ENCODE measurements around the gene ELMOD3.
"Not testable (repeated sequence)": the region's sequence is repeated elsewhere in the genome, so short reads cannot be mapped to it uniquely, and the experiment has no call there.

The ELMOD3 gene

DNA sequence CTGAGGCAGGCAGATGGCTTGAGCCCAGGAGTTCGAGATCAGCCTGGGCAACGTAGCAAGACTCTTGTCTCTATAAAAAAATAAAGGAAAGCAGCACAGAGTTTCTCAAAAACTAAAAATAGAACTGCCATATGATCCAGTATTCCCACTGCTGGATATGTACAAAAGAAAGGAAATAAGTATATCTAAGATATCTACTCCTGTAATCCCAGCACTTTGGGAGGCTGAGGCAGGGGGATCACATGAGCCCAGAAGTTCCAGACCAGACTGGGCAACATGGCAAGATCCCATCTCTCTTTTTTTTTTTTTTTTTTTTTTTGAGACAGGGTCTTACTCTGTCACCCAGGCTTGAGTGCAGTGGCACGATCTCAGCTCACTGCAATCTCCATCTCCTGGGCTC, 24.9 kb upstream of the ELMOD3 start:
- not testable (repeated sequence) for DNase-seq

DNA sequence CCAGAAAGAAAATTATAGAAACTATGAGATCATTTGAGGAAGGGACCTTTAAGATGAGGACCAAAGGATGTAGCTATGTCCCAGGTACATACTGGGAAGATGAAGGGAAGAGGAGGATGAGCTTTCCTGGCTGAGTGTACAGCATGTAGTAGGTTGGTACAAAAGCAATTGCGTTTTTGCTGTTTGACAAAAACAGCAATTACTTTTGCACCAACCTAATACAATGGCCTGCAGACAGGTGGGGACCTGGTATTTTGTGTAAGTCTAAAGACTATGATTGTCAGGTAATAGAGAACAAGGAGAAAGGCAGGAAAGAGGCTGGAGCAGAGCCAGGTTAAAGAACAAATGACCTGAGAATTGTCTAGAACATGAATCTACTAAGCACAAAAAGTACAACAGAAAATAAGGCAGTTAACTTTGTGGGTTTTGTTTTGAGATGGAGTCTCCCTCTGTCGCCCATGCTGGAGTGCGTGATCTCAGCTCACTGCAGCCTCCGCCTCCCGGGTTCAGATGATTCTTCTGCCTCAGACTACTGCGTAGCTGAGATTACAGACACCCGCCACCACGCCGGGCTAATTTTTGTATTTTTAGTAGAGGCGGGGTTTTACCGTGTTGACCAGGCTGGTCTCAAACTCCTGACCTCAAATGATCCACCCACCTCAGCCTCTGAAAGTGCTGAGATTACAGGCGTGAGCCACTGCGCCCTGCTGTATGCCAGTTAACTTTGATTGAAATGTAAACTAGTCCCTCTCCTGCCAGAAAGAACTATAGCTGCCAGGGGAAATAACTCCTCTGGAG, 23.5 kb upstream of the ELMOD3 start:
- DNase-seq, result no peak

DNA sequence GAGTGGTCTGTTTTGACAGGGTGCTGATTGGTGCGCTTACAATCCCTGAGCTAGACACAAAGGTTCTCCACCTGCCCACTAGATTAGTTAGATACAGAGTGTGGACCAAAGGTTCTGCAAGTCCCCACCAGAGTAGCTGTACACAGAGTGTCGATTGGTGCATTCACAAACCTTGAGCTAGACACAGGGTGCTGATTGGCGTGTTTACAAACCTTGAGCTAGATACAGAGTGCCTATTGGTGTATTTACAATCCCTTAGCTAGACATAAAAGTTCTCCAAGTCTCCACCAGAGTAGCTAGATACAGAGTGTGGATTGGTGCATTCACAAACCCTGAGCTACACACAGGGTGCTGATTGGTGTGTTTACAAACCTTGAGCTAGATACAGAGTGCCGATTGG, 20.7 kb upstream of the ELMOD3 start:
- not testable (repeated sequence) for DNase-seq

DNA sequence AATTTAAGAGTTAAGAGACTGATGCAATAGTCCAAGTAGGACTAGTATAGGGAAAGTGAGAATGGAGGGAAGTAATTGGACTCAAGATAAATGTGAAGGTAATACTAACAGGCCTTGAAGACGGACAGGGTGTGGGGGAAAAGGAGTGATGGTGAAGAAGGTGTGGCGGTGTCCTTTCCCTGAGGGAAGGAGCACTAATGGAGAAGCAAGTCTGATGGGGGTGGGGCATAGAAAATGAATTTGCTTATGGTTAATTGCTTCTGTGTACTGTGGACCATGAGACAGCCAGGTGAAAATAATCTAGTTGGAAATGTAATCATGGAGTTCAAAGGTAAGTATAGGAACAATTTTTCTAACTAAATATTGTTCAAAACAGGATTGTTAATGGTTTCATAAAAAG, 19.6 kb upstream of the ELMOD3 start:
- no peak for DNase-seq

DNA sequence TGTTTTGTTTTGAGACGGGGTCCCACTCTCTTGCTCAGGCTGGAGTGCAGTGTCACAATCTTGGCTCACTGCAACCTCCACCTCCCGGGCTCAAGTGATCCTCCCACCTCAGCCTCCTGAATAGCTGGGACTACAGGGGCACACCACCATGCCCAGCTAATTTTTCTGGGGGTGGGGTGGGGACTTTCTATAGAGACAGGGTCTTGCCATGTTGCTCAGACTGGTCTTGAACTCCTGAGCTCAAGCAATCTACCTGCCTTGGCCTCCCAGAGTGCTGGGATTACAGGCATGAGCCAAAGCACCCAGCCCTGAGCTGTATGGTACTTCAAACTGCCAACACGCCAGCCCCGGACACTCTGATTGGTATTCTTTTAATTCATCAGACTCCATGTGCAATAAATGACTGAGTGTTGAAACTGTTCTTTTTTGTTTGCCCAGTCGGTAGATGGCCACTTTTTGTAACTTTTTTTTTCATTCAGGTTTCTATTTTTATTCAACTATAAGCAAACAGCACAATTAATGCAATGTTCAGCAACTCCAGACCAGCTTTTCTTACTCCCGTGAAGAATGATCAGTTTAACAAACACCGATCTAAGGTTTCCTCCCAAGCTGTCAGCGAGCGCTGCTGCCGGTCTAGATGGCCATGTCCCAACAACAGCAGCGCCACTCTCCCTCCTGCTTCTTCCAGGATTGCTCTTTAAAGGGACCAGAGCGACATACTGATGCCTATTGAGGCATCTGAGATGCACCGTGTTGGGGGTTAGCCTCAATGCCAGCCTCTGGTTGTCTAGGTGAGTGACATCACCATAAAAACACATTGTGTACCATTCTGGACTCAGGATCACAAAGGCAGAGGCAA, 14.3 kb upstream of the ELMOD3 start:
- no peak for DNase-seq

DNA sequence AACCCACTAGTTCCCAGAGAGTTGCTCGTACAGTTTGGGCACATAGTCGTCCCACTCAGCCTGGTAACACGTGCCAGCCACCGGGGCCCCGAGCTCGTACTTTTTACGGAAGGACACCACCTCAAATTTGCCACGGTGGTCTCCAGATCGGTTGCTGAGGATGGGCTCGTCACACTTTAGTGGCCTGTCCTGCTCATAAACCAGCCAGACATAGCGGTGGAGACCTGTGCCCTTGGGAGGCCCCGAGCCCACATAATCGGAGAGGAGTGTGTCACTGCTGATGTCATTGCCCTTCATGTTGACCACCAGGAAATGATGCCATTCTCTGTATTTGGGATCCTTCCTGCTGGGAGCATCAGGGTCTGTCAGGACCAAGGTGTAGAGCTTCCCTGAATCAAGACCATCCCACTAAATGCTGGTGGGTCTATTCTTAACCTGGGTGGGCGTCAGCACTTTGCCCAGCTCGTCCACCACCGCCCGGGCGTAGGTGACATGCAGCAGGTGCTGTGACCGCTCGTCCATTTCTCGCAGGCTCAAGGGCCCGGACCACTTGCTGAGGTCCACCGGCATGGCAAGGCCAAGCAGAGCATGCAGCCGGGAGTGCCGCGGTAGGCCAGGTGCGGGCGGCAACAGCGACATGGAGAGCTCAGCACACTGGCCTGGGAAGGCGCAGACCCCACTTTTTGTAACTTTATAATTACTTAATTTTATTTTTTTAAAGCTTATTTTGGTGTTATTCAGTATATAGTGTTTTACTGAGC, 13.1 kb upstream of the ELMOD3 start:
- DNase-seq, result no peak

DNA sequence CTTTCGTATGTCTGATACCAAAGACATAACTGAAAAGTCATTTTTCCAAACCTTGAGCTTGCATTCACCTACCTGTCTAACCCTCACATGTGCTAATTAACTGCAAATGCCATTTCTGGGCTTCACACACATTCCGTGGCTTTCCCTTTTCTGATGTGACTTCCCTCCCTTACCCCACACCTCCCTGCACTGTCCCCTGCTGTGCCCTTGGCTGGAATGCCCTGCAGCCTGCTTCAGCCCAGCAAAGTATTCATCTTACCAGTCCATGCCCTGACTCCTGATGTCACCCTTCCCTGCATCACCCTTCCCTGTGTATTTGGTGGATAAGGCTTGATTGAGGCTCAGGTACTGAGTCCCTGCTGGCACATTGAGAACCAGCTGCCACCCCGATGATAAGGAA, 12.4 kb upstream of the ELMOD3 start:
- no peak for DNase-seq

DNA sequence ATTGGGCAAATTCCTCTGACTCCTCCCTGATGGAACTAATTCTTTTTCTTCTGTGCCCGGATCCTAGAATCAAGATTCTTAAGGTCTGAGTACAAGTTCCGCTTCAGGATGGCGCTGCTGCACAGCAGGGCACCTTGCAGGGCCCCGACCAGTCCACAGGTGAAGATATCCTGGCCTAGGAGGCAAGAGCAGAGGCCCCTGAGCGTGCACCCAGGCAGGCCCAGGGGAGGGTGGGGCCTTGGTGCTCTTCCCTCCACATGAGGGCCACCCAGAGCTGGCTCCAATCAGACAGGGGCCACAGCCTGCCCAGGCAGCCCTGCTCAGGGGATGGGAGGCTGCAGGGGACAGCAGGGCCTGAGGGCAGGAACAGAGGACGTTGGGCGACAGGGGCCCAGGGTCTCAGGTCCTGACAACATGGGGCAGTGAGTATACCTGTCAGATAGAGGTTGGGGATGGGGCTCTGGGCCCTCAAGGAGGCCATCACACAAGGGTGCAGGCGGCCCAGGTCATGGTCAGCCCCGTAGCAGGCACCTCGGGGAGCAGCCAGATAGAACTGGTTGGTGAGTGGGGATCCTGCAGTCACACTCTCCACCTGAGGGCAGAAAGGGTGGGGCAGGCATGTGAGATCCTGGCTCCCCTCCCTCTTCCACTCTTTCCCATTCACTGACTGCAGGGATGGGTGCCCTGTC, 11.2 kb upstream of the ELMOD3 start:
- DNase-seq, result not testable (repeated sequence)

DNA sequence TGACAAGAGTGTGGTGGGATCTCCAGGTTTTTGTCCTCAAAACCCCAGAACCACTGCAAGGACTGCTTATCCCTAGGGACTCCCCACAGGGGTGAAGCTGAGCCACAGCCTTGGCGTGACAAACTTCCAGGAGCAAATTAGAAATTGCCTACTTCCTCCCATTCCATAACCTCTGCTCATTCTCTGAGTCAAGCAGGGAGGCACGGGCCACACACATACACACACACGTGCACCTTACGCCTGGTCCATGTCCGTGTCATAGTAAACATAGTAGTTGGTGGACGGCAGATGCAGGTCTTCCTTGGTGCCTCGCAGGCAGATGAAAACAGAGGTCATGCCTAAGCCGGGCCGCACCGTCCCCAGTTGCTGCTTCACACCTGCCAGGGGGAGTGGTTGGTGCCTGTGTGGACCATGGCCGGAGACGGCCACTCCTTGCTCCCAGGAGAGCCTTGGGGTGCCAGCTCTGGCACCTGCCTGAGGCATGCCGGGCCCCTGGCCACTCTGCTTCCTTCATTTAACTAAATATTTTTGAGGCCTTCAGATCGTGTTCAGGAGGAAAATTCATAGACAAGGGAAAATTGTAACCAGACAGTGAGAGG, 10.1 kb upstream of the ELMOD3 start:
- DNase-seq, result no peak

DNA sequence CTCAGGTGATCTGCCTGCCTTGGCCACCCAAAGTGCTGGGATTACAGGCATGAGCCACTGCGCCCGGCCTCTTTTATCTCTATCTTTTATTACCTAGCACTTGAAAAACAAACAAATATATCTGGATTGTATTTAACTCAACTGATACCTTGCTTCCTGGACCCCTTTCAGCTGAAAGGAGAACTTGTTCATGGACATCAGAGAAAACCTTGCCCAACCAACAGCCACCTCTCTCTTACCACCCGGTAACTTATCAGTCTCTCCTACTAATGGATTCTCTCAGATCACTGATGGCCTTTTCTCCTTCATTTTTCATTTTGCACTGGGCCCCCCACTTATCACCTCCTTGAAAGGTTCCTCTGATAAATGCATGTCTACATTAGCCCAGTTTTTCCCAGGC, 7.0 kb upstream of the ELMOD3 start:
- no peak for DNase-seq

DNA sequence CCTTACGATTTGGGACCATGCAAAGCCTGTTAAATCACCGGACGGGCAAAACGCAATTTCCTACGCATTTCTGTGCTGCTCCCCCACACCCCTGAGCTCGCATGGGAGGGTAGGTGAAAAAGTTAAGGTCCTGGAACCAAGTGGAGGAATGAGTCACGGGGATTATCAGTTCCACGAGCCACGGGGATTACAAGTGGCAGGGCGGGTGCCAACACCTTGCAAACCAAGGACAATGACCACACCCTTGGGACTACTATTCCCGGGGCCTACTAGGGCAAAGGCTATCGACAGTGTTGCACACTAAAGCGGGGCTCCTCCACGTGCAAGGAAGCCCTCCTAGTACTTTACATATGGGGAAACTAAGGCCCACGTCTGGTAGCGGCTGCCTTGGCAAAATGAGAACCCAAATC, 688 bp upstream of the ELMOD3 start:
- peak in 1 of 2 donors; percentile 8 for DNase-seq

DNA sequence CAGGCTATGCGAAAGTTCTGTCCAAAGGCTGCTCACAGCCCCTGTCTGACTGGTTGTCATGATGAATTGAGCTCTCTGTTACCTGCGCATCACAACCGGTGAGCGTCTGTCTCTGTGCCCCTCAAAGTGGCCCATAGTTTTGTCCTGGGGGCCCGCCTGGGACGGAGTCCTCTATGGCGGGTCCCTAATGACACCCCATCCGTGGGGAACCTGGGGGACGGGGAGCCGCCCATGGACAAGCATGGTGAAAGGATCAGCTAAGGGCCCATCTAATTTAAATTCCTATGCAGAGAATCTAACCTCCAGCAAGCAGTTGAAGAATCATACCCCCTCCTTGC, 473 bp downstream of the ELMOD3 start:
- peak in 1 of 2 donors; percentile 1 for DNase-seq

DNA sequence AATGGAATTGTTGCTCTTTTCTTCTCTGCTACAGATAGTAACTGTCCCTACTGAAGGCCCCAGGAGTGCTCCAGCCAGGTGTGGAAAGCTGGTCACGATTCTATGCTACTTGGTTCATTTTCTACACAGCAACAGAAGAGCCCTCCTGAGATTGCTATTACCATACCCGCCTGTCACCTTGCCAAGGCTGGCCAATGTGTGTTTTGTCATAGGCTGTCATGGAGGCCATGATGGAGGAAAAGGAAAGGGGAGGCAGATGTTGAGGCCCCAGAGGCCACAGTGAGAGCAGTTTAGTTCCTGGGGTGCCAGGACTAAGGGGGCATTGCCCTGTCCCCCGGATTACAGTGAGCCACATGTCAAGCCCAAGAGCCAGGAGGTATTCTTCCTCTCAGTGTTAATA, 952 bp downstream of the ELMOD3 start:
- no peak for DNase-seq

DNA sequence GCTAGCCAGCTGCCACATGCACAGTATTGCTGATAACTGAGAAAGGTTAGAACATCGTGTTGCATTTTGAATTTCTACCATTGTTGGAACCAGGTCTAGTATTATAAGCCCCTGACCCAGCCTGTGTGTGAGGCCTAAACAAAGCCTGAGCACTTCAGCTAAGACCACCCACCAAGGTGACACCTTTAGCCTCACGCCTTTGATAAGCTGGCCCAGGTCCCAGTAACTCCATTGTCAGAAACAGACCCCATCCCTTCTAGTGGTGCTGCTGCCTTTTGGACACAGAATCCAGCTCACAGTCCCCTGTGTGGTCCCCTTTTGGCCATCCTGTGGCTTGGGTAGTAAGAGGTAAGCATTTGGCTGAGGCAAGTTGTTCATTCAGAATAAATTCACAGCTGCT, 1.6 kb downstream of the ELMOD3 start:
- no peak for DNase-seq

DNA sequence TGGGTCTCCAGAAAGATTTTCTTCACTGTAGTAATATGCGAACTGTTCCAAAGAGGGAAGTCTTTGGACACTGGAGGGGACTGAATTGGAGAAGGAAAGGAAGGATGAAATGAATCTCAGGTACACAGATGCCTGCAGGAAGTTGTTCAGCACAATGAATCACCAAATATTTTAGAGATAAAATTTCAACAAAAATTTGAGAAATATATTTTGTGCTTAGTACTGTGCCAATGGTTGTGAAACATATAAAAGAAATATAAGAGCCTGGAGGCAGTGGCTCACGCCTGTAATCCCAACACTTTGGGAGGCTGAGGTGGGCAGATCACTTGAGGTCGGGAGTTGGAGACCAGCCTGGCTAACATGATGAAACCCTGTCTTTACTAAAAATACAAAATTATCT, 3.2 kb downstream of the ELMOD3 start:
- DNase-seq, result no peak

DNA sequence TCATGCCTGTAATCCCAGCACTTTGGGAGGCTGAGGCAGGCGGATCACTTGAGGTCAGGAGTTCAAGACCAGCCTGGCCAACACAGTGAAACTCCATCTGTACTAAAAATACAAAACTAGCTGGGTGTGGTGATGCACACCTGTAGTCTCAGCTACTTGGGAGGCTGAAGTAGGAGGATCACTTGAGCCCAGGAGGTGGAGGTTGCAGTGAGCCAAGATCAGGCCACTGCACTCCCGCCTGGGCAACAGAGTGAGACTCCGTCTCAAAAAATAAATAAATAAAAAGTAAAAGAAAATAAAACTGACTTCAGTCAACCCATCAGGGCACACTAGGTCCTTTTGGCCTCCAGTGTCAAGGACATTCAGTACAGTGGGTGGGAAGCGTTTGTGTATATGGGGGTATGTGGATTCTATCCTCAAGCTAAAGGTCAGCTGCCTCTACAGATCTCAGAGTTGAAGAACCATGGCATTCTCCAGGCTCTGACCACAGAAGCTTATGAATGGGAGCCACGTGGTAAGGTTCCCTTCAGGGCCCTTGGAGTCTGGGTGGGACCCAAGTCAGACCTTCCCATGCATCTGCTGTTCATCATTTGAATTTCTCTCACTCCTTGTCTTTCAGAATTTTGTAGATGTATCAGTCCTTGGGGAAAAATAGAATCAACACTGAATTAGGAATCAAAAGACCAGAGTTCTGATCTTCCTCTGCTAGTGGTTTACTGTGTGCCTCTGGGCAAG, 8.3 kb downstream of the ELMOD3 start:
- DNase-seq, result not testable (repeated sequence)

DNA sequence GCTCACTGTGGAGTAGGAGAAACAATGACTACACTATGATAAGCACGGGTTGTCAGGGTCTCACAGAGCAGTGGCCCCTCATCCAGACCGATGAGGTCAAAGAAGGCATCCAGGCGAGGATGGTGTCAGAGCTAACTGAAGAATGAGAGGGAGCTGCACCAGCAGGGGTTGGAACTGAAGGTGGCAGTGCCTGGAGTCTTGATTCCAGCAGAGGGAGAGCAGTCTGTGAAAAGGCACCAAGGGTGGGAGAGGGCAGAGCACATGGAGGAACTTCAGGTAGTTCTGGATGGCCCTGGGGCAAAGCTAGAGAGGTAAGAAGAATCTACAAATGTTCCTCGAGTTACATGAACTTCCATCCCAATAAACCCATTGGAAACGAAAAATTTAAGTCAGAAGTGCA, 12.6 kb downstream of the ELMOD3 start:
- no peak for DNase-seq

DNA sequence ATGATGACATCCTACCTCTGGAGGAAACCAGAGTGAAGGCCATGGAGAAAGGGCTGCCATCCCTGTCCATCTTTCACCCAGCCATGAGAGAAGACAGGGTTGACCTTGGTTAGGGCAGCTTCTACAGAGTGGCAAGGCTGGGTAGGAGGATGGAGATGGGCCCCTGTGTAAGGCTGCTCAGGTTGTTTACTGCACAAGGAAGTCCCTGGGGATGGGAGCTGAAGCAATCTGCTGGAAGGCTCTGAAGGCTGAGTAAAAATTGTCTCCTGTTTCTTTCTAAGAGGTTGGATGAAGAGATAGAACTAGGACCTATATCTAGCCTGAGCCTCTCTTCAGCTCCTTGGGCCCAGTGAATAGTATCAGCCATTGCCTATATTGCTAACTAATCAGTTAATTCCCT, 14.4 kb downstream of the ELMOD3 start:
- DNase-seq, result no peak

DNA sequence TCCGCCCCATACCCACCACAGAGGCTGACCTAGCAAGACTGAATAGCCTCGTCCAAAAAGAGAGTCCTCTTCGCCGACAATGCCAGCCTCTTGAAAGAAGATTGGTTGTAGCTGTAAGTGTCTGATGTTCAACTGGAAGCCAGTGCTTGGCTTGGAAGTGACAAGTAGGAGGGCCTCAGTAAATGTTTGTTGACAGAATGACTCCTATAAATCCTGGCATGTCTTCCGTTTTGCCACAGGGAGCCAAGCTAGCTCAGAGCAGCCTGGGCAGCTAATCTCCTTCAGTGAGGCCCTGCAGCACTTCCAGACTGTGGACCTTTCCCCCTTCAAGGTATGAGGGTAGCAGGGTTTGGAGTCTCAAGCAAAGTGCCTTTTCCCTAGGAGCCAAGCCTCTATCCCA, 14.9 kb downstream of the ELMOD3 start:
- no peak for DNase-seq

DNA sequence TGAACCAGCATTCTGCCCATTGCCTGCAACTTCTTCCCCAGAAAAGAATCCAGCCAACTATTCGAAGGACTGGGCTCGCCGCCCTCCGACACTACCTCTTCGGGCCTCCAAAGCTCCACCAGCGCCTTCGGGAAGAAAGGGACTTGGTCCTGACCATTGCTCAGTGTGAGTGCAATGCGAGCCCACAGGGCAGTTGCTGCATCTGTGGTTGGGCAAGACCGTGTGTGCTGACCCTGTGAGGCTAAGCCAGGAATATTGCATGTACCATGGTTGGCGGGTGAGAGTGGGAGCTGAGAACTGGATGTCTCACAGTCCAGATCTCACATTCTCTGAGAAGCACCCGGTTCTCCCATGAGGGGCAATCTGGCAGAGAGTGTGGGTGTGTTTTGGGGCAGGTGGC, 16.5 kb downstream of the ELMOD3 start:
- no peak for DNase-seq

DNA sequence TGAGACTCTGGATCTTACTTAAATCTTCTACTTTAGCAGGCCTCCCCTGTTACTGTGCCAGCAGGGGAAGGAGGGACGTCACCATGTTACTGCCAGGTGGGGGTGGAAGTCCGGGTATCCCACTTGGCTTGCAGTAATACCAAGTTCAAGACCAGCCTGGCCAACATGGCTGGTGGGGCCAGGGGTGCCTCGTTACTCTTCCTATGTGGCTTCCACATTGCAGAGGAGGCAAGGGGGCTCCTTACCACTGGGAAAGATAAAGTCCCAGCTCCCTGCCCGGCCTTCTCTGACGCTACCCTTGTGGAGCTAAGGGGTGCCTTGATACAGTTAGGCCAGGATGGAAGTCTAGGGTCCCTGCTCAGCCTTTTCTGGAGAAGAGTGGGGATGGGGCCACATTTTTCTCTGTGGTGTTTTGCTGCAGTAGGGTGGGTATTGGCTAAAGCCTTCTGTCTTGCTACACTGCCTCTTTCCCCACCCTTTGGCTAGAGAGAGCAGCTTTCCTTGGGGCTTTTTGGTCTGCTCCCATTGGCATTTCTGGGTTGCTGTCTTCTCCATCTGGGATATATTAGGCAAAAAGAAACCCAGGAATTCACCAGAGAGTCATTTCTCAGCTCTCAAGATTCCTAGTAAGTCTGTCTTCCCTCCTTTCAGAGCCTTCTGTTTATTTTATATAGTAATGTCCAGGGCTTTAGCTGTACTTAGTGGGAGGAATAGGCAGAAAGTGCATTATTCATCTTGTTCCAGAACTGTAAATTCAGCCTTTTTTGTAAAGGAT, 21.9 kb downstream of the ELMOD3 start:
- DNase-seq, result no peak

All from inflammatory macrophage treated with lipopolysaccharide for 1 hour (primary cell).